Stomach (tissue), 9 donors: ENCODE measurements around the gene EEF2. TPM values are rescaled to one million over a fixed set of nuclear protein-coding genes. Genes with fewer than 3 reads are reported as not detected.
A peak's percentile ranks its signal among the peaks of the same experiment; 100 is the strongest.

ENCODE experiments used
- DNase-seq, 2 donors: peaks; one replicate each; pipeline versions ENCODE4 v3.0.0 to v3.0.0-alpha.2; 2013 to 2019
- H3K27ac ChIP-seq, 5 donors: fragments of 200-600 bp in 4 of 5; sonication (generic) in 4 of 5; one replicate each; pipeline ENCODE4 v1.5.1; 2013 to 2019; ENCODE audit warnings: mild to moderate bottlenecking in 1 of 5, moderate library complexity in 1 of 5
- H3K27me3 ChIP-seq, 3 donors: fragments of 200-600 bp; sonication (generic); one replicate each; pipeline ENCODE4 v1.5.1; 2017 to 2019; ENCODE audit warnings: mixed run types in 1 of 3
- H3K36me3 ChIP-seq, 4 donors: fragments of 200-600 bp; sonication (generic); 1 replicate in 3 of 4; 2 replicates in 1 of 4; pipeline ENCODE4 v1.5.1; 2016 to 2019
- H3K4me1 ChIP-seq, 4 donors: fragments of 200-600 bp; sonication (generic); one replicate each; pipeline ENCODE4 v1.5.1; 2016 to 2019
- H3K4me3 ChIP-seq, 4 donors: fragments of 200-600 bp; sonication (generic) in 3 of 4; one replicate each; pipeline ENCODE4 v1.5.1; 2016 to 2019; ENCODE audit warnings: mild to moderate bottlenecking in 1 of 4
- H3K9me3 ChIP-seq, 4 donors: fragments of 200-600 bp; sonication (generic); one replicate each; pipeline ENCODE4 v1.5.1; 2016 to 2019
- CTCF ChIP-seq, 7 experiments: fragments of 450-650 bp in 4 of 7; fragments of 200-600 bp in 3 of 7; sonication (generic) in 3 of 7; IDR thresholded peaks; one replicate each; pipeline ENCODE4 v1.5.1; 2016 to 2019; ENCODE audit warnings: antibody characterized with exemption in 7 of 7, control low read depth in 2 of 7, mild to moderate bottlenecking in 1 of 7
- EP300 ChIP-seq: sonication (generic); formaldehyde crosslinking; IDR thresholded peaks from one replicate; pipeline ENCODE4 v1.6.1; 2017; ENCODE audit warnings: antibody characterized with exemption
- POLR2A ChIP-seq, 4 donors: fragments of 450-650 bp; IDR thresholded peaks; one replicate each; pipeline ENCODE4 v1.6.1; 2016; ENCODE audit warnings: antibody characterized with exemption in 4 of 4, control low read depth in 2 of 4, mild to moderate bottlenecking in 1 of 4, moderate library complexity in 1 of 4
- POLR2AphosphoS5 ChIP-seq, 3 donors: sonication (generic); formaldehyde crosslinking; IDR thresholded peaks; one replicate each; pipeline ENCODE4 v1.6.1; 2016; ENCODE audit warnings: antibody characterized with exemption in 3 of 3
- WGBS, 5 donors: extraction: QIAGEN DNeasy Blood & Tissue Kit in 3 of 5; methylation state at CpG; one replicate each; pipeline versions ENCODE4 v1.1.5 to v1.1.7; 2013 to 2018; 5-methylcytosine and 5-hydroxymethylcytosine counted together
- intact Hi-C: fragments of 100-400 bp; cut with DNase I; formaldehyde crosslinking; loops from one replicate; pipeline ENCODE4 v1.15.1; 2023; ENCODE audit warnings: low total_unique reads
- polyA plus RNA-seq, 3 donors: library from polyadenylated mRNA; stranded (reverse); fragments of 200-250 nt; gene quantifications; one replicate each; pipeline ENCODE4 v1.2.3, GENCODE V29; 2013
- total RNA-seq, 5 donors: library from RNA; depleted of rRNA; stranded (reverse); fragments of >200 nt; gene quantifications; one replicate each; pipeline versions ENCODE4 v1.1.0 to v1.2.3, GENCODE V29; 2014 to 2016
- donor health status: healthy with polysubstance abuse.
- donor health status: Bipolar disorder and iron deficiency.
- donor health status: healthy.

The EEF2 gene
- total and polyA plus RNA-seq, 8 donors, result 667 to 1,656 (median 1,276) TPM

GRCh38 chr19:3977242-3978143, 7.8 kb downstream of the EEF2 start:
- peak in 1 of 2 donors; percentile 23 for DNase-seq
- TF ChIP-seq POLR2AphosphoS5 (IDR thresholded peaks at IDR 0.05), result peak in 1 of 3 donors; percentile 3
- no peak for TF ChIP-seq EP300
- H3K4me1 ChIP-seq, result peaks cover 0 to 66% (median 9%) of the 10 kb centered on the region in 4 donors
- no peaks in the 10 kb centered on the region for H3K27me3 ChIP-seq
- 85 to 88% (median 86%) methylated on average over 42 to 59 of the region's 59 CpGs for WGBS, 5 donors
- intact Hi-C loops, result no loop called here
- H3K4me3 ChIP-seq, result no peak overlapping the region
- peak overlapping the region in 1 of 5 donors; percentile 33 for H3K27ac ChIP-seq
- H3K9me3 ChIP-seq, result no peaks in the 10 kb centered on the region
- peaks cover 74 to 82% (median 78%) of the 10 kb centered on the region in 4 donors for H3K36me3 ChIP-seq

- Histone ChIP-seq H3K36me3 (peaks cover 65 to 75% (median 70%) of the 10 kb centered on the region in 4 donors), H3K9me3 (no peaks in the 10 kb centered on the region), H3K4me1 (peaks cover 0 to 61% (median 5%) of the 10 kb centered on the region in 4 donors), H3K27me3 (no peaks in the 10 kb centered on the region), H3K27ac (peak overlapping the region in 1 of 5 donors; percentile 33), H3K4me3 (no peak overlapping the region)
- intact Hi-C loops, result no loop called here
- TF ChIP-seq POLR2A (IDR thresholded peaks at IDR 0.05), result no peak
- TF ChIP-seq EP300, result no peak
- TF ChIP-seq CTCF (IDR thresholded peaks at IDR 0.05), result no peak
- peak in 1 of 3 donors; percentile 32 for TF ChIP-seq POLR2AphosphoS5 (IDR thresholded peaks at IDR 0.05)
- 85 to 89% (median 87%) methylated on average over 21 to 29 of the region's 29 CpGs for WGBS, 5 donors
- DNase-seq, result peak in 1 of 2 donors; percentile 12
Observed at GRCh38 chr19:3976495-3977241, 8.6 kb downstream of the EEF2 start.

- intact Hi-C loops, result no loop called here
Observed at GRCh38 chr19:3975637-3976087, 9.6 kb downstream of the EEF2 start.

GRCh38 chr19:3975144-3975543, 10.1 kb downstream of the EEF2 start:
- no peaks in the 10 kb centered on the region for H3K27me3 ChIP-seq
- TF ChIP-seq POLR2A (IDR thresholded peaks at IDR 0.05) (no peak), POLR2AphosphoS5 (IDR thresholded peaks at IDR 0.05) (peak in 1 of 3 donors; percentile 9), CTCF (IDR thresholded peaks at IDR 0.05) (no peak), EP300 (no peak)
- H3K4me3 ChIP-seq, result no peak overlapping the region
- 76 to 83% (median 80%) methylated on average over 8 of the region's 8 CpGs for WGBS, 5 donors
- peaks cover 2 to 53% (median 9%) of the 10 kb centered on the region in 4 donors for H3K4me1 ChIP-seq
- H3K9me3 ChIP-seq, result no peaks in the 10 kb centered on the region
- peaks cover 50 to 60% (median 55%) of the 10 kb centered on the region in 4 donors for H3K36me3 ChIP-seq
- intact Hi-C loops, result no loop called here
- no peak for DNase-seq
- H3K27ac ChIP-seq, result no peak overlapping the region

More at GRCh38 chr19:3975637-3976087, 9.6 kb downstream of the EEF2 start:
- H3K4me1 ChIP-seq, result peaks cover 0 to 57% (median 9%) of the 10 kb centered on the region in 4 donors
- TF ChIP-seq POLR2A (IDR thresholded peaks at IDR 0.05) (no peak), EP300 (no peak), CTCF (IDR thresholded peaks at IDR 0.05) (no peak), POLR2AphosphoS5 (IDR thresholded peaks at IDR 0.05) (no peak)
- H3K27ac ChIP-seq, result peak overlapping the region in 1 of 5 donors; percentile 33
- peaks cover 55 to 65% (median 60%) of the 10 kb centered on the region in 4 donors for H3K36me3 ChIP-seq
- no peak overlapping the region for H3K4me3 ChIP-seq
- 81 to 88% (median 85%) methylated on average over 14 of the region's 14 CpGs for WGBS, 5 donors
- peak in 1 of 2 donors; percentile 12 for DNase-seq
- no peaks in the 10 kb centered on the region for H3K27me3 ChIP-seq
- H3K9me3 ChIP-seq, result no peaks in the 10 kb centered on the region
